ENCODE data around the gene GRB10.

DNA sequence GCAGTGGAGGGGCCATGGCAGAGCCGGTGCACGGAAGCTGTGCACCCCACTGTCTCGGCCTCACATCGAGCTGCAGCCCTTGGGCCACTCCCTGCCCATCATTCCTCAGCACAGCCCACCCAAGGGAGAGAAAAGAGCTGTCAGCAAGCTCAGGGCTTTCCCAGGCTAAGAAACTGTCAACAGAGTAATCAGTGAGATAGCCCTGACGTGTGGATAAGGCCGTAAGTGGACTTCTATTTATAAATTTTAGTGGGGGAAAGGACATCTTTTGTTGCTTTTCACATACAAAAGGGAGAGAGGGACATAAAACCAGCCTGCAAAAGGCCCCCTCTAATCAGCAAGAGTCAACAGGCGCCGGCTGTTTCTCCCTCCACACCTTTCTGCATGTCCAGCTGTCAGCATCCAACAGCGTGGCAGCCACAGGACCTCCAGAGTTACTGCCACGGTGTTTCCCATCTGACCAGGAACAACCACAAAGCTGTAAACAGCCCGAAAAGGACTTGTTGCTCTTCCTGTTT, 160.7 kb downstream of the GRB10 start:
- TF ChIP-seq TARDBP (IDR thresholded peaks at IDR 0.05), result no peak
- TF ChIP-seq FOXA1 (IDR thresholded peaks at IDR 0.05), result no peak
- no peak for TF ChIP-seq LEF1 (IDR thresholded peaks at IDR 0.05; ENCODE audit: borderline replicate concordance)
- no peak for TF ChIP-seq SP1 (IDR thresholded peaks at IDR 0.05)
- TF ChIP-seq HDGF (IDR thresholded peaks at IDR 0.05; ENCODE audit: borderline replicate concordance), result no peak
- no peak for TF ChIP-seq FOXM1 (IDR thresholded peaks at IDR 0.05; ENCODE audit: borderline replicate concordance)
- no peak for TF ChIP-seq L3MBTL2 (conservative IDR thresholded peaks at IDR 0.05)
- TF ChIP-seq BHLHE40 (IDR thresholded peaks at IDR 0.05; ENCODE audit: borderline replicate concordance), result no peak
- TF ChIP-seq FOXK2 (IDR thresholded peaks at IDR 0.05), result no peak
